Stimulated activated CD4-positive, alpha-beta T cell treated with anti-CD3 and anti-CD28 coated beads, Interleukin-12 subunit alpha, Interleukin-12 subunit beta, amount 100 ng/mL, for 48 hours (primary cell): ENCODE data around the gene SYT5.
A peak's percentile ranks its signal among the peaks of the same experiment; 100 is the strongest.

Experiments
- DNase-seq, 3 donors: peaks; one replicate each; pipeline ENCODE4 v3.0.0-alpha.2; 2020; ENCODE audit warnings: low read depth in 2 of 3, low spot score in 1 of 3

SYT5 gene

DNA sequence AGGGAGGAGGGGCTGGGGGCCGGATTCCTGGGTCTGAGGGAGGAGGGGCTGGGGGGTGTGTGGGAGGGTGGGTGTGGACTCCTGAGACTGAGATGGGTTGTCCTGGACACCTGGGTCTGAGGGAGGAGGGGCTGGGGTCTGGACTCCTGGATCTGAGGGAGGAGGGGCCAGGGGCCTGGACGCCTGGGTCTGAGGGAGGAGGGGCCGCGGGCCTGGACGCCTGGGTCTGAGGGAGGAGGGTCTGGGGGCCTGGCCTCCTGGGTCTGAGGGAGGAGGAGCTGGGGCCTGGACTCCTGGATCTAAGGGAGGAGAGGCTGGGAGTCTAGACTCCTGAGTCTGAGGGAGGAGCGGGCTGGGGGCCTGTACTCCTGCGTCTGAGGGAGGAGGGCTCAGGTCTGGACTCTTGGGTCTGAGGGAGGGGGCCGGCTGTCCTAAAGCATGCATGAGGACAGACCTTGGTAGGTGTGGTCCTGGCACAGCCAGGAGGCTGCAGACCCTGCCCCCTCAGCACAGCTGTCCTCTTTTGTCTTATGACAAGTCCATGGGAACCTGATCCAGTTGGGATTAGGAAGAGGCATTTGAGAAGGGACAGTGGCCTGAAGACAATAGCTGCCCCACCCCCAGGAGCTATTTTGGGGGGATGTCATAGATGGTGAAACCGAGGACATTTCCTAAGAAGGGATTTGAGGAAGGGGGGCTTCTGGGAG is 32.4 kb downstream of the SYT5 start:
- no peak for DNase-seq

DNA sequence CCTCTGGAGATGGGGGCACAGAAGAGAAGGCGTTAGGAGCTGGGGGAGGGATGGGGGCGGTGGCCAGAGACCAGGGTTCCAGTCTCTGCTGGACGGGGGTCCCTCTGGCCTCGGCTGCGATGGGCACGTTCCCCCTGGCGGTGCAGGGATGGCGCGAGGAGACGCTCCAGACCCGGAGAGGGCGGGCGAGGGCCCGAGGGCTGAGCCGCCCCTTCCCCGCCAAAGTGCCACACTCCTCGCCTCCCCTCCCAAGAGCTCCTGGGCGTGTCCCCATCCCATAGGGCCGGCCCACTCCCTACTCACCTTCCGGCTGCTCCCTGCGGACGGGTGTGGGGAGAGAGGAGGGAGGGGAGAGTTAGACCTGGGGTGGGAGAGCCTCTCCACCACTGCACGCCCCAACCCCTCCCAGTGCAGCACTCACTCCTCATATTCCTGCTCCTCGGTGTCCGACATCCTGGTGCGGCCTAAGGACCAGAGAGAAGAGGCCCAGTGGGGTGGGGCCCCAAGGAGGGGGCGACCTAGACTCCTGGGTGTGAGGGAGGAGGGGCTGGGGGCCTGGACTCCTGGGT is 33.3 kb downstream of the SYT5 start:
- no peak for DNase-seq

DNA sequence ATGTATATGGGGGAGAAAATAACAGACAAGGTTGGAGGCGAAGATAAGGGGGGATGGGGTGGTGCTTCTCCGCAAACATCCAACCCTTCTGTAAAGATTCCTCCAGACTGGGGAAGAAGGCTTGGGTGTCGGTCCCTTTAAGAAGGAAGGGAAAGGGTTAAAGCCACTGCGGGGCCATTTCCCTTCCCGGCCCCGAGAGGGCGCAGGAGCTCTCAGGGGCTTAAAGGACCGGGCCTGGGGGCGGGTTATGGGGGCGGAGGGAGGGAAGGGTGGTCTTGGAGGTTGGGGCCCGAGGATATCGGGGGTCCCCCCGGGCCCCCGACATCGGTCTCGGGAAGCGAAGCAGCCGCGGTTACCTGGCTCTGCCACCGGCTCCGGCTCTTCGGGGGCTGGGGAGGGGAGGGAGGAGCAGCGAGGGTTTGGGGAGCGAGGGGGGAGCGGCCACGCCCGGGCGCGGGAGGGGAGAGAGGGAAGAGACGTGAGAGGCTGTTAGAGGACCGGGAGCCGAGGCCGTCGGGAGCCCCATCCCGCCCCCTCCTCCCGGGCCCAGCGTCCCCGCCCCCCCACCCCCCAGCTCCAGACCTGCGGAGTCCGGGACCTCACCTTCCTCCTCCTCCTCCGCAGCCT is 33.9 kb downstream of the SYT5 start:
- DNase-seq = peak in 1 of 3 donors; percentile 17

DNA sequence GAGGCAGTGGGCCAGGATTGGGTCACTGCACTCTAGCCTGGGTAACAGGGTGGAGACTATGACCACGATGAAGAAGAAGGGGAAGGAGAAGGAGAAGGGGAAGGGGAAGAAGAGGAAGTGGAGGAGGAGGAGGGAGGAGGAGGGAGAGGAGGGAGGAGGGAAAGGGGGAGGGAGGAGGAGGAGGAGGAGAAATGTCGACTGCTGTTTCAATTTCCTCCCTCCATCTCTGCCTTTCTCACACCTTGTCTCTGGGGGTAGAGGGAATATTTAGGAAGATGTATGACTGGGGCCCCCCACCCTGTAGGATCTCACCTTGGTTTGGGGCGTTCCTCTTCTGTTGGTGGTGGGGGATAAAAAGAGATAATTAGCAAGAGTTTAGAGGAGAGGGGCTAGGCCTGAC is 34.9 kb downstream of the SYT5 start:
- no peak for DNase-seq

DNA sequence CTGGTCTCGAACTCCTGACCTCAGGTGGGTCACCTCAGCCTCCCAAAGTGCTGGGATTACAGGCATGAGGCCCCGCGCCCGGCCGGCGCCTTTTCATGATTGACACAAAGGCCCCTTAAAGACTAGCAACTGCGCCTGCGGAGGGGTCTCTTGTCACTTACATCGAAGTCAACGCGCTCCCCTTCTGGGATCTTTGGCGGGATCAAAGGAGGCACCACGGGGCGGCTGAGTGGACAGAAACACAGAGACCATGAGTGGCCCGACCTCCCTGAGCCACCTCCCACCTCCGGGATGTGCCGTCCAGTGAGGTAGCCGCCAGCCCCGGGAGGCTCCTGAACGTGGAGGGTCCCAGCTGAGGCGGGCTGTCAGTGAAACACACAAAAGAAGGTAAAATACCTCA is 38.4 kb downstream of the SYT5 start:
- DNase-seq = no peak

DNA sequence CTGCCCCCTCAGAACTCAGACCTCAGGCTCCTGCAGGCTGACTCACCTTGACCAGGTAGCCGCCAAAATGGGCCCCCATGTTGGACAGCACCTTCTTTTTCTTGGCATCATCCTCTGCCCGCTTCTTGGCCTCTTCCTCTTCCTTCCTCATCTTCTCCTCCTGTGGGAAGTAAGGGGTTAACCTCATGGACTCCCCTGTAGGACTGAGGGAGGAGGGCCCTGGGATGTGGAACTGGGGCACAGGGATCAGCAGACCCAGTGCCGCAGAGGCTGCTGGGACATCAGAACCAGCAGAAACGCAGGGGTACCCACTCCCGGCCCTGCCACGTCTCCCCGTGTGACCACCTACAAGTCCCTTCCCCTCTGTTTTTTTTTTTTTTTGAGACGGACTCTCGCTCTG is 42.2 kb downstream of the SYT5 start:
- DNase-seq = no peak

DNA sequence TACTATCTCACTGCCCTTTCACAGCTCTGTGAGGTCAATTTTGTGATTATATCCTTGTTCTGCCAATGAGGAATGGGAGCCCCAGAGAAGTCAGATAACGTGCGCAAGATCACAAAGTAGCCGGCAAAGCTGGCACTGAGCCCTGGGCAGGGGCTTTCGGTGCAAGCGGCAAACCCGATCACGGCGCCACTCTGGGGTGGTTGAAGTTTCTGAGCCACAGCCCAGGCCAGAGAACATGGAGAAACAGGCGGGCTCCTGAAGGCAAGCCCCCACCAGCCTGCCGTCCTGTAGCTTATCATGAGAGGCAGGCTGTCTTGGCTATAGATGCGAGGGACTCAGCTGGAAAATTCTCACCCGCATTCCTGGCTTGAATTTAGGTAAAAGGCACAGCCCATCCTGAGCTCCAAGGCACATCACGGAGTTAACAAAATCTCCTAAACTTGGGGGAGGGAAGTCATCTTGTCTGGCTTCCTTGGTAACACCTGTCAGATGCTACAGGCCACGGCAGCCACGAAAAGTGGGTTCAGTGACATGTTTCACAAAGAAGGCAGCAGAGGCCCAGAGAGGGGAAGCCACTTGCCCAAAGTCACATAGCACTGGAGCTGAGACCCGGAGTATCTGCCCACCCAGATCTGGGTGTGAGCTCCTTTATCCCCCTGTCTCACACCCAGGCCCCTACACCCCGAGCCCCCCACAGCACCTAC is 43.5 kb downstream of the SYT5 start:
- DNase-seq = no peak

DNA sequence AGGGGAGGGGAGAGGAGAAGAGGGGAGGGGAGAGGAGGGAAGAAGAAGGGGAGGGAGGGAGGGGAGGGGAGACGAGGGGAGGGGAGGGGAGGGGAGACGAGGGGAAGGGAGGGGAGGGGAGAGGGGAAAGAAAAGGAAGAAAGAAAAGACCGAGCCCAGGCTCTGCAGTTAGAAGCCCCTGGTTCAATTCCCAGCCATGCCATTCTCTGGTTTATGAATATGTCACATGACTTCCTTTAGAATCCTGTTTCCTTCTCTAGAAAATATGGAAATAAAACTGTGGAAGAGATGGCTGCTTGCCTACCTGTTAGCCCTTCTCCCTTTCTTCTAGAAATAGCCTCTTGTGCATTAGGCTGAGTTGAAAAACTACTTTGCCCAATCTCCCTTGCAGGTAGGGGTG is 45.4 kb downstream of the SYT5 start:
- DNase-seq = no peak

DNA sequence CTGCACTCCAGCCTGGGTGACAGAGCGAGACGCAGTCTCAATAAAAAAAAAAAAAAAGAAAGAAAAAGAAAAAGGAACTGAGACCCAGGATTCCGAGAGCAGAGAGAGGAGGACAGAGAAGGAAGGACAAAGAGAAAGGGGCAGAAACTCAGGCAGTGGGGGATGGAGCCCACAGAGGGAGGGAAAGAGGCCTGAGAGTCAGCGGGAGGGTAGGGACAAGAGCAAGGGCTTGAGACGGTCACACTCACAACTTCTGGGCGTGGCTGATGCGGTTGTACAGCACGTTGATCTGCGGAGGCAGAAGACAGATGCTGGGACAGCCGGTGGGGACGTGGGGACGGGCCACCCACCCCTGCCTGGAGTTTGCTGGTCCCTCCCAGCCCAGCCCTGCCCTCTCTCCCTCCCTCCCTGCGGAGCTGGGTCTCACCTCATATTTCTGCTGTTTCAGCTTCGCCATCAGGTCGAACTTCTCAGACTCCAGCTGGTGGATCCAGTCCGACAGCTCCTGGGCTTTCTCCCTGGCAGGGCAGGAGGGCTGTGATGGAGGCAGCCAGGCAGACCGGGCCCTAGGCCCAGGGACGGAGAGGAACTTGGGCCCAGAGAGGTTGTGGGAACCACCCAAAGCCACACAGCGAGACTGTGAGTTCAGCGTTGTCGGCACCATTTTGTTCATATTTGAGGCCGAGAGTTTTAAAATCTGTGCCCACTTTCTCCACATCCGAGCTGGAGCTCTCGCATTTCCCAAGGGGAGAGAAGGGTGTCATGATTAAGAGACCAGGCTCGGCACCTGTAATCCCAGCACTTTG is 46.2 kb downstream of the SYT5 start:
- DNase-seq = no peak

DNA sequence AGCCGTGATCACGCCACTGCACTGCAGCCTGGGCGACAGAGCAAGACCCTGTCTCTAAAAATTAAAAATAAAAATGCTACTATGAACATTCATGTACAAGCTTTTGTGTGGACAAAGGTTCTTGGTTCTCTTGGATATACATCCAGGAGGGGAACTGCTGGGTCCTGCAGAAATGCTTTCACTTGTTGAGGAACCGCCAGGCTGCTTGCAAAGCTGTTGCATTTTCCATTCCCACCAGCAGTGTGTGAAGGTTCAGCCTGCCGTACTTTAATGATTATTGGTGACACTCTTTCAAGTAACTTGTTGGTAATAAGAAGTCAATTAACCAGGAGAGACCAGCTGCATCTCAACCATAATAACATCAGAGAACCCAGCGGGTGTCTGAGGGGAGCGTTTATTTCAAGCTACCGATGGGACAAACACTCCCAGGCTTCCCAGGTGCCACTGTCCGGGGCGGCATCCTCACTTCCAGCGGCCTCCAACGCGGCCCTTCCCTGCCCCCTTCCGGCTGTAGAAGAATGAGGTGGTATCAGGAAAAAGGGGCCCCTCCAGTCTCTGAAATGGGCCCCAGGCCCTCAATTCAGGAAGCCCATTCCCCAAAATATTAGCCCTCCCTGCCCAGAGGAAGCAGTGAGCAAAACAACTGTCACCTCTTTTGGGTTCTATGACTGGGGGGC is 47.5 kb downstream of the SYT5 start:
- DNase-seq = no peak

DNA sequence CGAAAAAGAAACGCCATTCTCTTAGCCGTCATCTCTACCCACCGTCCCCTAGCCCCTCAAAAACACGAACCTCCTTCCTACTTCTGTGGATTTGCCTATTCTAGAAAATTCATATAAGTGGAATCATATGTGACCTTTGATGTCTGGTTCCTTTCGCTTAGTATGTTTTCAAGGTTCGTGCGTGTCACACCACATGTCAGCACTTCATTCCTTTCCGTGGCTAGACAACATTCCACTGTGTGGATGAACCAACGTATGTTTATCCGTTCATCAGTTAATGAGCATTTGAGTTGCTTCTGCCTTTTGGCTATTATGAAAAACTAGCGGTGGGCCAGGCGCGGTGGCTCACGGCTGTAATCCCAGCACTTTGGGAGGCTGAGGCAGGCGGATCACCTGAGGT is 48.7 kb downstream of the SYT5 start:
- DNase-seq = no peak
